Panc1 (cell line): ENCODE data around the gene LINGO3.

Experiments
- TCF7L2 ChIP-seq: IDR thresholded peaks from 2 replicates; pipeline ENCODE4 v1.6.1; 2011; ENCODE audit warnings: mild to moderate bottlenecking, low read depth, low read length, inconsistent platforms
- TF ChIP-seq, protein P1 (sequence below): fragments of 450-650 bp; IDR thresholded peaks from 2 replicates; pipeline ENCODE4 v1.5.1; 2017; ENCODE audit warnings: mild to moderate bottlenecking

DNA sequence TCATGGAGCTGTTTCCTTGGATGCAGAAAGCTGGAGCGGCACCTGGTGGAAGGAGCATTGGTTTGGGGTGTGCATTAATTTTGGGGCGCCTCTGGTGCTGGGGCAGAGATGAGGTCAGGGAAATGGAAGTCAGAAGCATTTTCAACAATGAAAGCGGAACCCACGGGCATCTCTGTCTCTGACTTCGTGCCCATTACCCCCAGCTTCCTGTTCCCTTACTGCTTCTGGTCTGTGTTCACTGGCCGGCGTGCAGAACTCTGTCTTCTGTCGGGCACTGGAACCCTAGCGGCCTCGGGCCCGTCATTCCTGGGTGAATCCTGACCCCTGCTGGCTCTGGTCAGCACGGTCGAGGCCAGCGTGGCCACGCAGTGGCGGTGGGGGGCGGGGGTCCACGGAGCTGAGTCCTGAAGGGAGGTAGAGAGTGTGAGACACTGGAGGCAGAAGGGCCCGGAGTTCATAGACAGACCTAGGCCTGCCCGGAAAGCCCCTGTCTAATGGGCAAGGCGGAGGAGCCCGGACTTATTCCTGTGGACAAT, 7.9 kb upstream of the LINGO3 start:
- TF ChIP-seq TCF7L2 = no peak
- TF ChIP-seq, protein P1, sequence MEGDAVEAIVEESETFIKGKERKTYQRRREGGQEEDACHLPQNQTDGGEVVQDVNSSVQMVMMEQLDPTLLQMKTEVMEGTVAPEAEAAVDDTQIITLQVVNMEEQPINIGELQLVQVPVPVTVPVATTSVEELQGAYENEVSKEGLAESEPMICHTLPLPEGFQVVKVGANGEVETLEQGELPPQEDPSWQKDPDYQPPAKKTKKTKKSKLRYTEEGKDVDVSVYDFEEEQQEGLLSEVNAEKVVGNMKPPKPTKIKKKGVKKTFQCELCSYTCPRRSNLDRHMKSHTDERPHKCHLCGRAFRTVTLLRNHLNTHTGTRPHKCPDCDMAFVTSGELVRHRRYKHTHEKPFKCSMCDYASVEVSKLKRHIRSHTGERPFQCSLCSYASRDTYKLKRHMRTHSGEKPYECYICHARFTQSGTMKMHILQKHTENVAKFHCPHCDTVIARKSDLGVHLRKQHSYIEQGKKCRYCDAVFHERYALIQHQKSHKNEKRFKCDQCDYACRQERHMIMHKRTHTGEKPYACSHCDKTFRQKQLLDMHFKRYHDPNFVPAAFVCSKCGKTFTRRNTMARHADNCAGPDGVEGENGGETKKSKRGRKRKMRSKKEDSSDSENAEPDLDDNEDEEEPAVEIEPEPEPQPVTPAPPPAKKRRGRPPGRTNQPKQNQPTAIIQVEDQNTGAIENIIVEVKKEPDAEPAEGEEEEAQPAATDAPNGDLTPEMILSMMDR = peak; percentile 81
